ENCODE data around the gene CASK.
A peak's percentile ranks its signal among the peaks of the same experiment; 100 is the strongest.

CASK gene

DNA sequence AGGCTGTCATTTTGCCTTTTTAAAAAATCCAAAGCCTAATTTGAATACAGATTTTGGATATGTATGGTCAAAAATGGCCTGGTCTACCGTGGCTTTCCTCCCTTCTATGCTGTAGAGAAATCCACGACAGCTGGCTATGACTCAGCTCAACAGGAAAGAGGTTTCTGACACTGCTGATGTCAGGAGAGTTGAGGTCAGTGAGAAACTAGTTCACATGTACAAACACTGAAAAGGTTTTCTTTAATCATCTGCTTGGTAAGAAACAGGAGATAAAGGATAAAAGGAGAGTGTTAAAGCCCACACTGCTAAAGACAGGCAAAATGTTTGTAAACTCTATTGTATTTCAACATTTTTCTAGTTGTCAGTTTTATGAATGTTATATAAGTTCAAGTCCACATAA, 362.3 kb downstream of the CASK start:
- DNase-seq (ENCODE audit: extremely low read depth, low read depth) = no peak
- TF ChIP-seq, protein P1, sequence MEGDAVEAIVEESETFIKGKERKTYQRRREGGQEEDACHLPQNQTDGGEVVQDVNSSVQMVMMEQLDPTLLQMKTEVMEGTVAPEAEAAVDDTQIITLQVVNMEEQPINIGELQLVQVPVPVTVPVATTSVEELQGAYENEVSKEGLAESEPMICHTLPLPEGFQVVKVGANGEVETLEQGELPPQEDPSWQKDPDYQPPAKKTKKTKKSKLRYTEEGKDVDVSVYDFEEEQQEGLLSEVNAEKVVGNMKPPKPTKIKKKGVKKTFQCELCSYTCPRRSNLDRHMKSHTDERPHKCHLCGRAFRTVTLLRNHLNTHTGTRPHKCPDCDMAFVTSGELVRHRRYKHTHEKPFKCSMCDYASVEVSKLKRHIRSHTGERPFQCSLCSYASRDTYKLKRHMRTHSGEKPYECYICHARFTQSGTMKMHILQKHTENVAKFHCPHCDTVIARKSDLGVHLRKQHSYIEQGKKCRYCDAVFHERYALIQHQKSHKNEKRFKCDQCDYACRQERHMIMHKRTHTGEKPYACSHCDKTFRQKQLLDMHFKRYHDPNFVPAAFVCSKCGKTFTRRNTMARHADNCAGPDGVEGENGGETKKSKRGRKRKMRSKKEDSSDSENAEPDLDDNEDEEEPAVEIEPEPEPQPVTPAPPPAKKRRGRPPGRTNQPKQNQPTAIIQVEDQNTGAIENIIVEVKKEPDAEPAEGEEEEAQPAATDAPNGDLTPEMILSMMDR (IDR thresholded peaks at IDR 0.05; ENCODE audit: low read depth, low read length) = no peak

DNA sequence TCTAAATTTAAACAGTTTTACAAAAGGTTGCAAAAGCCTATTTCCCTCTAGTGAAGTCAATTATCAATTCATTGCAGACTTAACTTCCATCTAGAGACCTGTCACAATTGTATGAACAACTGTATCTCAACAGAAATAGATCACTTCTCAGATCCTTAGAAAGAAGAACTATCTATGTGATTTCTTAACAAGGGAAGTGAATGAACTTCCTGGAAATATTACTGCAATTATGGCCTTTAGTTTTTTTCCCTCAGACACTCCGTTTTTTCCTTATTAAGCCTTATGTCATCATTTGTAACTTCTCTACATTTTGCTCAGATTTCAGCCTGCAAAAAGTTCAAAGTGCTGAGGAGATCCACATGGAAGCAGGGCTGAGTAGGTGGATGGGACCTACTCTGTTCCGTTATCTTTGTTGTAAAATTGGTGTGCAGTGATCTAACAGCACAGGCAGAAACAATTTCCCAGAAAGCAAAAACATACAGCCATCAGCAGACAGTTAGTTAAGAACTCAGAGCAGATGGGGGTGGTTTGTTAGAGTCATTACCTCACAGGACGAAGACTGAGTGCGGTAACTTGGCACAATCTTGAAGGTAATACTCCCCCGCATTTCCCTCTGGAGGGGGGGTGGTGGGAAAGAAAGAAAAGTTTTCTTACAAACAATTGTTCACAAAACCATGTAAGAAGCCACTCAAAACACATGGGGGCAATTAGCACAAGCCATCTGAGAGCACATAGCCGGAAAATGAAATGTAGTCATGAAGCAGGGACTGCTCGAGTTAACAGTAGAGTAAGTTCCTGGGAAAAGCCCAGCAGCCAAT, 363.9 kb downstream of the CASK start:
- TF ChIP-seq, protein P1 (IDR thresholded peaks at IDR 0.05; ENCODE audit: low read depth, low read length) = no peak
- peak; percentile 62 for DNase-seq (ENCODE audit: extremely low read depth, low read depth)

DNA sequence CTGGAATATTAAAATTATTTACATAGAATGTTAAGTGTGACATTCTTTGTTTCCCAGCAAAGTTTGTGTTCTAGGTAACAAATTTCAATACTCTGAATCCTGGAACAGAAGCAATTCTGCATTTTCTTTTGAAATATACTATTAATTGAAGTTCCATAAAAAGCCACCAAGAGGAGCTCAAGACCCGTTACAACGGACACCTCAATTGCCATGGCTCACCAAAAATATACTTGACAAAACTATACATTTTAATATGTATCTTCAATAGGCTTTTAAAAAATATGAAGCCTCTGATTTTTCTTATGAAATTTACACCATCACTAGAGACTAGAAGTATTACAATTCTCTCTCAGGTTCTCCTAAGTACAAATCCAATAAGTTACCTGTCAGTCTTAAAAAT, 364.8 kb downstream of the CASK start:
- DNase-seq (ENCODE audit: extremely low read depth, low read depth) = no peak
- TF ChIP-seq, protein P1 (IDR thresholded peaks at IDR 0.05; ENCODE audit: low read depth, low read length) = peak; percentile 27

DNA sequence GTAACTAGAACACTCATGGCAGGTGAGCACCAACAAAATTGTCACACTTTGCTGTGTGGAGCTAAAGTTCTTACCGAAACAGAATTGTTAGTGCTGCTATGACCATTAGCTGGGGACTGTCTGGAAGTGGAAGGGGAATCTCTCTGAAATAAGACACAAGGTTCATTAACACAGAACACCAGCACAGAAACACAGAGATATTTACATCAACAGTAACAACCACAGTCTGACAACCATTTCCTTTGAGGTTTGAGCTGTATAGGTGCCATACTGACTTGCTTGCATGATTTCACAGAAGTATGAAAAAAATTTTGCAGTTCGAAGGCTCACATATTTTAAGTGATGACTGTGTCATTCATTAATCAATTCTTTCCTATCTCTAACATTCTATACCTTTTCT, 366.4 kb downstream of the CASK start:
- no peak for DNase-seq (ENCODE audit: extremely low read depth, low read depth)
- TF ChIP-seq, protein P1 (IDR thresholded peaks at IDR 0.05; ENCODE audit: low read depth, low read length) = no peak

DNA sequence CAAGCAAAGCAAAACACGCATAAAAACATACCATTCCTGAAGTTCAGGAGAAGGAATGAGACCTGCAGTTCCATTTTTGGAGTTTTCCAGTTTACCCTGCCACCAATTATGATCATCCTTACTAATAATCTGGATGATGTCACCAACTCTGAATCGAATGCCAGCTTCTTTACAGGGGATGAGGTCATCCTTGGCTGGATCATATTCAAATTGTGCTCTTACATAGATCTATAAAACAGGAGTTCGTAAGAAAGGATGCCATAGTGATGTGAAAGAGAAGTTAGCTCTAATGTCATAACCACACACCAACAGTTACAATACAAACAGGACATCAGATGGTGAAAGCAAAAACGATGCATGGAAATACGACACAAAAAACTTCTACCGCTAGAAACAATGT, 369.7 kb downstream of the CASK start:
- TF ChIP-seq, protein P1 (IDR thresholded peaks at IDR 0.05; ENCODE audit: low read depth, low read length) = no peak

DNA sequence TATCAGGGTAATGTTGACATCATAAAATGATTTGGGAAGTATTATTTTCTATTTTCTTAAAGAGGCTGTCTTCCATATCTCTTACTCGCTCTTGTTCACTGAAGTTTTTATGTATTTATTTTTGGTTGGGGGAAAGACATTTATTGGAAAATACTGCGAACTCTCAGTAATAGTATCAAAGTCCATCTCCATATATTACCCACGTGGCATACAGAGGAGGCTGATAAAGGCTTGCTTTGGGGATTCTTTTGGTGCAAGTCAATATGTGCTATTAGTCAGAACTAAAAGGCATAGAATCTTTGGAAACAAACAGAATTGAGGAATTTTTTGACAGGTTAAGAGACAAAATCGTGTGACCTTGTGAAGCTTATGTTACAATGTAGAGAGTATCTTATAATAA, 374.9 kb downstream of the CASK start:
- TF ChIP-seq, protein P1 (IDR thresholded peaks at IDR 0.05; ENCODE audit: low read depth, low read length) = no peak
- DNase-seq (ENCODE audit: extremely low read depth, low read depth) = no peak

More for the DNA sequence above, 369.7 kb downstream of the CASK start:
- no peak for DNase-seq (ENCODE audit: extremely low read depth, low read depth)

DNA sequence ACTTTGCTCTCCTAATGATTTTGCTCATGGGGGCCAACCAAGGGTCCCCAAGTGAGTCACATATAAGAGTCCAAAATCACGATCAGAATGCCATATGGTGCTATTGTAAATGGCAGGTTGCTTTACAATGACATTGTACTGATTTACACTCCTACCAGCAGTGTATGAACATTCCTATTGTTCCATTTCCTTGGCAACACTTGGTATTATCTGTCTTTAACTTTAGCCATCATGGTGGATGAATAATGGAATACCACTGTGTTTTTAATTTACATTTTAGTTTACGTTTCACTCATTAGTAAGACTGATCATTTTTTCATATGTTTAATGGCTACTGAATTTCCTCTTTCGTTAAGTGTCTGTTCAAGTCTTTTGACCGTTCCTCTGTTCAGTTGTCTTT, 379.7 kb downstream of the CASK start:
- TF ChIP-seq, protein P1 (IDR thresholded peaks at IDR 0.05; ENCODE audit: low read depth, low read length) = no peak
- no peak for DNase-seq (ENCODE audit: extremely low read depth, low read depth)

Measured in AG09319 (cell line).